Spleen (tissue), 7 donors: ENCODE measurements around the gene CSF2RB.

ENCODE experiments used
- CTCF ChIP-seq, 11 experiments: fragments of 200-600 bp in 7 of 11; fragments of 450-650 bp in 4 of 11; sonication (generic) in 4 of 11; IDR thresholded peaks in 8 of 11; conservative IDR thresholded peaks in 3 of 11; 1 replicate in 7 of 11; 2 replicates in 4 of 11; pipeline versions ENCODE4 v1.4.0 to v1.8.0; 2016 to 2021; ENCODE audit warnings: antibody characterized with exemption in 11 of 11, inconsistent platforms in 4 of 11, mild to moderate bottlenecking in 1 of 11
- POLR2A ChIP-seq, 3 donors: fragments of 450-650 bp; IDR thresholded peaks; one replicate each; pipeline ENCODE4 v1.5.1; 2017; ENCODE audit warnings: antibody characterized with exemption in 3 of 3, mild to moderate bottlenecking in 1 of 3
- donor health status: DM: no; HTN: no; CAD: no; lungs with moderate emphysema.
- donor health status: DM: no; HTN: no; CAD: no.
- donor health status: DM: no; HTN: no; CAD: no.

- TF ChIP-seq CTCF (IDR thresholded peaks at IDR 0.05 in 8 of 11, conservative IDR thresholded peaks at IDR 0.05 in 3 of 11), result no peak
- TF ChIP-seq POLR2A (IDR thresholded peaks at IDR 0.05), result no peak
These were observed 15.5 kb downstream of the CSF2RB start for GRCh38 chr22:36928786-36929535.
